H9 (cell line): ENCODE data around the gene UVRAG. TPM values are rescaled to one million over a fixed set of nuclear protein-coding genes. Genes with fewer than 3 reads are reported as not detected.

Source experiments
- DNase-seq: peaks from one replicate; pipeline ENCODE4 v3.0.0-alpha.2; 2017
- H2AFZ ChIP-seq: one replicate; pipeline ENCODE4 v1.6.1; 2013; ENCODE audit warnings: mild to moderate bottlenecking, low read length, control low read depth, moderate library complexity
- H2AK5ac ChIP-seq: 2 replicates; pipeline ENCODE4 v1.6.1; 2013; ENCODE audit warnings: low read length, control low read depth, mixed read lengths; ENCODE audit not compliant: insufficient read length
- H2BK120ac ChIP-seq: one replicate; pipeline ENCODE4 v1.6.1; 2013; ENCODE audit warnings: low read depth, mild to moderate bottlenecking, low read length, control low read depth, inconsistent platforms; ENCODE audit not compliant: poor library complexity, severe bottlenecking
- H2BK12ac ChIP-seq: 2 replicates; pipeline ENCODE4 v1.6.1; 2013; ENCODE audit warnings: low read length, control low read depth, mixed read lengths, low read depth; ENCODE audit not compliant: insufficient read length
- H2BK15ac ChIP-seq: 2 replicates; pipeline ENCODE4 v1.6.1; 2013; ENCODE audit warnings: low read depth, low read length, control low read depth
- H2BK20ac ChIP-seq: one replicate; pipeline ENCODE4 v1.6.1; 2013; ENCODE audit warnings: low read depth, mild to moderate bottlenecking, low read length, control low read depth, inconsistent platforms; ENCODE audit not compliant: poor library complexity, severe bottlenecking
- H2BK5ac ChIP-seq: 2 replicates; pipeline ENCODE4 v1.6.1; 2013; ENCODE audit warnings: low read length, control low read depth, mixed read lengths; ENCODE audit not compliant: insufficient read length
- H3K14ac ChIP-seq: 2 replicates; pipeline ENCODE4 v1.6.1; 2013; ENCODE audit warnings: low read length, control low read depth; ENCODE audit not compliant: insufficient read depth
- H3K18ac ChIP-seq: 2 replicates; pipeline ENCODE4 v1.6.1; 2013; ENCODE audit warnings: low read depth, mild to moderate bottlenecking, mixed read lengths, low read length, control low read depth; ENCODE audit not compliant: insufficient read length
- H3K23ac ChIP-seq: 2 replicates; pipeline ENCODE4 v1.6.1; 2013; ENCODE audit warnings: low read length, control low read depth, mixed read lengths, low read depth; ENCODE audit not compliant: insufficient read length
- H3K23me2 ChIP-seq: 2 replicates; pipeline ENCODE4 v1.6.1; 2013; ENCODE audit warnings: low read depth, mild to moderate bottlenecking, mixed read lengths, low read length, control low read depth; ENCODE audit not compliant: insufficient read length, poor library complexity, severe bottlenecking
- H3K27ac ChIP-seq: 2 replicates; pipeline ENCODE4 v1.5.1; 2013; ENCODE audit warnings: low read length, control low read depth, mixed read lengths, low read depth; ENCODE audit not compliant: insufficient read length
- H3K27me3 ChIP-seq: 2 replicates; pipeline ENCODE4 v1.6.1; 2013; ENCODE audit warnings: low read length, control low read depth, inconsistent platforms; ENCODE audit not compliant: insufficient read depth
- H3K4ac ChIP-seq: 2 replicates; pipeline ENCODE4 v1.6.1; 2013; ENCODE audit warnings: low read depth, mild to moderate bottlenecking, control low read depth, inconsistent platforms, low read length, moderate library complexity
- H3K4me1 ChIP-seq: 2 replicates; pipeline ENCODE4 v1.6.1; 2013; ENCODE audit warnings: low read length, control low read depth, inconsistent platforms; ENCODE audit not compliant: insufficient read depth
- H3K4me2 ChIP-seq: 2 replicates; pipeline ENCODE4 v1.6.1; 2013; ENCODE audit warnings: low read length, control low read depth, mixed read lengths; ENCODE audit not compliant: insufficient read length, insufficient read depth
- H3K56ac ChIP-seq: 2 replicates; pipeline ENCODE4 v1.6.1; 2013; ENCODE audit warnings: low read depth, mild to moderate bottlenecking, mixed read lengths, low read length, control low read depth; ENCODE audit not compliant: insufficient read length
- H3K79me1 ChIP-seq: 2 replicates; pipeline ENCODE4 v1.6.1; 2013; ENCODE audit warnings: low read depth, mild to moderate bottlenecking, moderate library complexity, low read length, control low read depth, inconsistent platforms; ENCODE audit not compliant: insufficient read depth, poor library complexity, severe bottlenecking
- H3K79me2 ChIP-seq: 2 replicates; pipeline ENCODE4 v1.6.1; 2013; ENCODE audit warnings: low read length, control low read depth, inconsistent platforms; ENCODE audit not compliant: insufficient read depth
- H3K9ac ChIP-seq: 2 replicates; pipeline ENCODE4 v1.6.1; 2013; ENCODE audit warnings: low read length, control low read depth, mixed read lengths; ENCODE audit not compliant: insufficient read length; ENCODE audit errors: extremely low read depth
- H3K9me3 ChIP-seq: one replicate; pipeline ENCODE4 v1.6.1; 2013; ENCODE audit warnings: low read depth, low read length, inconsistent platforms; ENCODE audit not compliant: control insufficient read depth
- H3T11ph ChIP-seq: one replicate; pipeline ENCODE4 v1.6.1; 2013; ENCODE audit warnings: mild to moderate bottlenecking, low read length, control low read depth, inconsistent platforms
- H4K20me1 ChIP-seq: one replicate; pipeline ENCODE4 v1.6.1; 2013; ENCODE audit not compliant: control insufficient read depth, insufficient read length, insufficient read depth
- H4K5ac ChIP-seq: 2 replicates; pipeline ENCODE4 v1.6.1; 2013; ENCODE audit warnings: low read depth, mild to moderate bottlenecking, mixed read lengths, low read length, control low read depth; ENCODE audit not compliant: insufficient read length
- H4K8ac ChIP-seq: replicated peaks from 2 replicates; pipeline ENCODE4 v1.6.1; 2013; ENCODE audit warnings: low read length, control low read depth, mixed read lengths, low read depth; ENCODE audit not compliant: insufficient read length
- H4K91ac ChIP-seq: 2 replicates; pipeline ENCODE4 v1.6.1; 2013; ENCODE audit warnings: low read depth, mild to moderate bottlenecking, moderate library complexity, mixed read lengths, low read length, control low read depth; ENCODE audit not compliant: insufficient read length
- H3K27ac Mint-ChIP-seq, 3 experiments: 2 replicates in 2 of 3; 3 replicates in 1 of 3; pipeline ENCODE4 v1.8.0; 2020 to 2021; ENCODE audit warnings: mixed read lengths in 3 of 3, mild to moderate bottlenecking in 1 of 3, moderate library complexity in 1 of 3
- H3K27me3 Mint-ChIP-seq: 2 replicates; pipeline ENCODE4 v1.8.0; 2021; ENCODE audit warnings: low read depth, mild to moderate bottlenecking, moderate library complexity, mixed read lengths
- H3K36me3 Mint-ChIP-seq, 3 experiments: 2 replicates in 2 of 3; 3 replicates in 1 of 3; pipeline ENCODE4 v1.8.0; 2020 to 2021; ENCODE audit warnings: low read depth in 3 of 3, mixed read lengths in 3 of 3; ENCODE audit not compliant: insufficient read depth in 1 of 3
- H3K4me1 Mint-ChIP-seq, 2 experiments: 2 replicates each; pipeline ENCODE4 v1.8.0; 2020; ENCODE audit warnings: mixed read lengths in 2 of 2
- H3K4me3 Mint-ChIP-seq, 2 experiments: 2 replicates in 1 of 2; 3 replicates in 1 of 2; pipeline ENCODE4 v1.8.0; 2020 to 2021; ENCODE audit warnings: mild to moderate bottlenecking in 2 of 2, mixed read lengths in 2 of 2, moderate library complexity in 1 of 2
- H3K9me3 Mint-ChIP-seq, 2 experiments: 2 replicates in 1 of 2; 3 replicates in 1 of 2; pipeline ENCODE4 v1.8.0; 2020; ENCODE audit warnings: mild to moderate bottlenecking in 2 of 2, mixed read lengths in 2 of 2, moderate library complexity in 1 of 2
- CTCF ChIP-seq: fragments of 200-600 bp; sonication (generic); conservative IDR thresholded peaks from 3 replicates; pipeline ENCODE4 v1.8.0; 2021; ENCODE audit warnings: antibody characterized with exemption, mild to moderate bottlenecking
- WGBS: extraction: QIAGEN DNeasy Blood & Tissue Kit; methylation state at CpG from one replicate; pipeline ENCODE4 v1.1.7; 2013; ENCODE audit warnings: missing lambda C conversion rate, low lambda C conversion rate, mixed read lengths; ENCODE audit not compliant: insufficient read length; ENCODE audit errors: extremely low coverage; 5-methylcytosine and 5-hydroxymethylcytosine counted together
- total RNA-seq: library from RNA; stranded (reverse); gene quantifications from 2 replicates; pipeline ENCODE4 v1.2.1, GENCODE V29; 2021

The UVRAG gene
- total RNA-seq, 1 experiment from 2014 or later: 18.5 TPM

- Histone ChIP-seq H2AFZ (no peak overlapping the region), H3K9ac (no peak overlapping the region), H3K4ac (no peak overlapping the region), H3K9me3 (no peaks in the 10 kb centered on the region), H3K14ac (no peak overlapping the region), H3K4me2 (no peak overlapping the region), H3K56ac (peak overlapping the region; percentile 57), H3K4me1 (no peaks in the 10 kb centered on the region), H3K23me2 (no peaks in the 10 kb centered on the region), H3K23ac (no peak overlapping the region), H2AK5ac (no peak overlapping the region), H2BK120ac (no peak overlapping the region), H4K8ac (no peak overlapping the region), H4K91ac (no peak overlapping the region), H2BK5ac (no peak overlapping the region), H3K79me2 (no peaks in the 10 kb centered on the region), H2BK15ac (no peak overlapping the region), H2BK12ac (no peak overlapping the region), H3K79me1 (no peaks in the 10 kb centered on the region), H4K20me1 (no peaks in the 10 kb centered on the region), H4K5ac (no peak overlapping the region), H2BK20ac (no peak overlapping the region), H3K18ac (no peak overlapping the region), H3K27me3 (no peaks in the 10 kb centered on the region), H3K27ac (no peak overlapping the region), H3T11ph (no peak overlapping the region)
- Mint-ChIP-seq H3K4me3 (no peak overlapping the region), H3K36me3 (no peaks in the 10 kb centered on the region; a peak in 1 of 7 replicates), H3K27me3 (no peaks in the 10 kb centered on the region), H3K9me3 (no peaks in the 10 kb centered on the region), H3K4me1 (0 out of 4 replicates have a peak, but pooled peaks cover 0 to 2% of the 10 kb centered on the region in 2 experiments), H3K27ac (no peak overlapping the region)
- WGBS: no CpG with 5 or more reads among the region's 6 CpGs
- peak; percentile 83 for TF ChIP-seq CTCF
- DNase-seq: no peak
These were observed 52.9 kb downstream of the UVRAG start for GRCh38 chr11:75867778-75868374.
